ENCODE data around the gene PPM1H. TPM values are rescaled to one million over a fixed set of nuclear protein-coding genes. Genes with fewer than 3 reads are reported as not detected.

PPM1H gene
- total RNA-seq, 4 donors from 2014 or later, result 1.1 to 2.4 (median 1.7) TPM

DNA sequence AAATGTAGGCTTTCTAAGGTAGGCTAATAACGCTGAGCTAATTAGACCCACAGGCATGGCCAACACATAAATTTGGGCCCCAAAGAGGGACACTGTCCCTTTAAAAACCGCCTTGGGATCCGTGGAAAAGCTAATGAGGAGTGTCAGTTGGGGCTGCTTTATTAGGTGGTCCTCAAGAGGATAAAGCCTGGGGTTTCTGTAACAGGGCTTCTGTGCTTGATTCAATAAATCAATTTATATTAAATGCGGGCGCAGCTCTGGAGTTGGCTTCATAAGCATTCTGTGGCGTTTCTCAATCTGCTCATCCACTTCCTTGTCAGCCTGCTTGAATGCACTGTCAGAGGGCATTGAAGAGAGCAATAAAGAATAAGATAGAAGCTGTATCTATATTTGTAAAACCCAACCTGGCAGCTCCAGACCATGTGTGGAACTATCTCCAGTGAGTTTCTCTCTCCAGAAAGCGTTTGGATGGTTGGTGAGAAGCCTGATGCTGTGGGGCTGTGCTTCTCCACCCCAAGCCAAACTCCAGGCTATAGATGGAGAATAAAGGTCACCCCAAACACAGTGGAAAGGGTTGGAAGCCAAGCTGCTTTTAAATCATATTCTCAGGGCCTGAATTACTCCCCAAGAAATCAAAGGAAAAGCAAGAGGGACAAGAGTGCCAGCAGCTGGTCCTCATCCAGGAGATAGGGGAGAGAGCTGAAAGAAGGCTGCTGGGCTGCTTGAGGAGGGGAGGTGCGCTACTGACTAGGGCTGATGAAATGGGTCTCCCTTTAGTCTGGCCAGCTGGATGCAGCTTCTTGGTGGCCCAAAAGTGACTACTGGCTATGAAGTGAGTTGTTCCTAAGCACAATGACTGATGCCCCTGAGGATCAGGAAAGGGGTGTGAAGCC, 222.0 kb downstream of the PPM1H start:
- TF ChIP-seq, protein P1, sequence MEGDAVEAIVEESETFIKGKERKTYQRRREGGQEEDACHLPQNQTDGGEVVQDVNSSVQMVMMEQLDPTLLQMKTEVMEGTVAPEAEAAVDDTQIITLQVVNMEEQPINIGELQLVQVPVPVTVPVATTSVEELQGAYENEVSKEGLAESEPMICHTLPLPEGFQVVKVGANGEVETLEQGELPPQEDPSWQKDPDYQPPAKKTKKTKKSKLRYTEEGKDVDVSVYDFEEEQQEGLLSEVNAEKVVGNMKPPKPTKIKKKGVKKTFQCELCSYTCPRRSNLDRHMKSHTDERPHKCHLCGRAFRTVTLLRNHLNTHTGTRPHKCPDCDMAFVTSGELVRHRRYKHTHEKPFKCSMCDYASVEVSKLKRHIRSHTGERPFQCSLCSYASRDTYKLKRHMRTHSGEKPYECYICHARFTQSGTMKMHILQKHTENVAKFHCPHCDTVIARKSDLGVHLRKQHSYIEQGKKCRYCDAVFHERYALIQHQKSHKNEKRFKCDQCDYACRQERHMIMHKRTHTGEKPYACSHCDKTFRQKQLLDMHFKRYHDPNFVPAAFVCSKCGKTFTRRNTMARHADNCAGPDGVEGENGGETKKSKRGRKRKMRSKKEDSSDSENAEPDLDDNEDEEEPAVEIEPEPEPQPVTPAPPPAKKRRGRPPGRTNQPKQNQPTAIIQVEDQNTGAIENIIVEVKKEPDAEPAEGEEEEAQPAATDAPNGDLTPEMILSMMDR (IDR thresholded peaks at IDR 0.05), result no peak
- WGBS, 2 donors, result 75 to 79% methylated on average over 8 of the region's 8 CpGs
- no peak for DNase-seq (ENCODE audit: low spot score in 2 of 2)
- H3K4me3 ChIP-seq (ENCODE audit: low read depth, poor library complexity, severe bottlenecking), result no peak overlapping the region
- intact Hi-C loops (cut with DNase I; ENCODE audit: low total_unique reads), result no loop called here

DNA sequence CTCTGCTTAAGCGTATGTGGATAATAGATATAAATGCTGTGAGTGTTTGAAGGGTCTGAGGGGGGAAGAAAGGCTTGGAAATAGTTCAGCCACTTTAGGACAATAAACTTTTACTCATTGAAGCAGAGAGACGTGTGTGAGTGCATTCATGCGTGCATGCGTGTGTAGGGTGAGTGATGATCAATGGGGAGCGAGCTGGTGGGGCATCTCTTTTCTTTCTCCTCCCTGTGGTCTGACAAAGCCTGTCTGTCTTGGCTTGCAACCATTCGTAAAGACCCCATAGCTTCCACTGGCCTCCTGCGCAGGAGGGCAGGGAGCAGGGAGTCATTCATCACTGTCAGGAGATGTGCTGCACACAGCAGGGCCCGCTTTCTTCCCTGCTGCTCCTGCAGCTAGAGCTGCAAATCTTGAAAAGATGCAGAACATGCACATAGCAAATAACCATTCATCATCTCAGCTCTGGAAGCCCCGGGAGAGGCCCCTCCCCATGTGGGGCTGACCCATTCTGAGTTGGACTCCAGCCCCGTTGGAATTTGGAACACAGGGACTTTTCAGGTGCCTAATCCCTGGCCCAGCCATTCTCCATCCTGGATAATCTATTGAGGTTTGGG, 223.2 kb downstream of the PPM1H start:
- intact Hi-C loops (cut with DNase I; ENCODE audit: low total_unique reads), result no loop called here
- 72 to 82% methylated on average over 10 of the region's 10 CpGs for WGBS, 2 donors
- no peak for DNase-seq (ENCODE audit: low spot score in 2 of 2)
- no peak for TF ChIP-seq POLR2A (IDR thresholded peaks at IDR 0.05)
- TF ChIP-seq, protein P1 (IDR thresholded peaks at IDR 0.05), result no peak
- no peak overlapping the region for H3K4me3 ChIP-seq (ENCODE audit: low read depth, poor library complexity, severe bottlenecking)

DNA sequence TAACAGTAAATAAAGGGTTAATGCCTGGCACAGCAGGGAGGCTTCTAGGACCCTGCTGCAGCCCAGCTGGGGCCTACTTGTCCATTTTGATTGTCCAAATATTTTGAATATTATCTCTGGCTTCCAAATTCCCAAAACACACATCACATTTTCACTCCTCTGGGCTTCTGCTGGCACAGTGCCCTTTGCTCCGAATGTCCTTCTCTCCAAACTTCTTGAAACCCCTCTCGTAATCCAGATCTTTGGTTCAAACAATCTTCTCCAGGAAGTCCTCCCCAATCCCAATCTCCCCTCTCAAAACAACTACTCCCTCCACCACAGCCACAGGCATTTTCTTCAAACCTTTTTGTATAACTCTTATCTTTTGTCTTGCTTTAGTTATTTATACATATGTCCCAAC, 225.6 kb downstream of the PPM1H start:
- intact Hi-C loops (cut with DNase I; ENCODE audit: low total_unique reads), result no loop called here
- 63 to 71% methylated on average over 2 of the region's 2 CpGs for WGBS, 2 donors
- no peak overlapping the region for H3K4me3 ChIP-seq (ENCODE audit: low read depth, poor library complexity, severe bottlenecking)
- TF ChIP-seq, protein P1 (IDR thresholded peaks at IDR 0.05), result no peak
- no peak for TF ChIP-seq POLR2A (IDR thresholded peaks at IDR 0.05)
- no peak for DNase-seq (ENCODE audit: low spot score in 2 of 2)

DNA sequence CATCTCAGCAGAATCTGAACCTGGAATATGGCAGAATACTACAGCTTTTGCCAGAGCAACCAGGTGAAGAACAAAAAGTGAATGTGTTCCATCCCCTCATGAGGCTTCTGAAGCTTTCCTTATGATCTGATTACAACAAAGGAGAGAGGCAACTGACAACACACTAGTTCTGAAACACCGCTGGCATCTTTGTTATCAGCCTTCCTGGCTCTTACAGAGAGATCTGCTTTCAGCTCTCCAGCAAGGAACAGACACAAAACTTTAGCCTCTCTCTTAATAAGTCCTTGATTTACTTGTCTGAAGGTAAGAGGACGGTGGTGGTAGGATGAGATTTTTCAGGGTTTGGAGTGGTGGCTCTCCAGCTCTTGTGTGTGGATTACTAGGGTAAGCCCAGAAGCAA, 227.0 kb downstream of the PPM1H start:
- no peak overlapping the region for H3K4me3 ChIP-seq (ENCODE audit: low read depth, poor library complexity, severe bottlenecking)
- intact Hi-C loops (cut with DNase I; ENCODE audit: low total_unique reads), result no loop called here
- TF ChIP-seq POLR2A (IDR thresholded peaks at IDR 0.05), result no peak
- TF ChIP-seq, protein P1 (IDR thresholded peaks at IDR 0.05), result no peak
- DNase-seq (ENCODE audit: low spot score in 2 of 2), result no peak
- WGBS, 2 donors, result 95 to 96% methylated on average over 2 of the region's 2 CpGs

DNA sequence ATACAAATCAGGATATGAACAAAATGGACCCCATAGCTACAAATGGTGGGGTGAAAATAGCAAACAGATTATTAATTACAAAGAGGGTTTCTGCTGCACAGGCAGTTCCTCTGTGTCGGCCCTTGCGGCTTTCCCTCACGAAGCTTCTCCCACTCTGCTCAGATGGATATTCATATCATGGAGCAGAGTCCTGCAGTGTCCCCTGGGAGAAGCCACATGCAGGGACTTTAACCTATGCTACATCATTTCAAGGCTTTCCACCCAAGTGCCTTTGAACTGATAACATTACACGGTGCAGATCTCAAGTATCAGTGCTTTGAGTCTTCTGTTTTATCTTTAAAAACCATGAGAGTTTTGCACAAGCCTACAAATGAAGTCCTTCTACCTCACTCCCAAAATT, 229.1 kb downstream of the PPM1H start:
- no peak for DNase-seq (ENCODE audit: low spot score in 2 of 2)
- WGBS, 2 donors, result 92% methylated on average over 4 of the region's 4 CpGs
- no peak overlapping the region for H3K4me3 ChIP-seq (ENCODE audit: low read depth, poor library complexity, severe bottlenecking)
- TF ChIP-seq, protein P1 (IDR thresholded peaks at IDR 0.05), result no peak
- no peak for TF ChIP-seq POLR2A (IDR thresholded peaks at IDR 0.05)
- intact Hi-C loops (cut with DNase I; ENCODE audit: low total_unique reads), result no loop called here

All from lower leg skin (tissue), 4 donors.